Pancreas (tissue), 10 donors: Measurements from ENCODE around the gene HOXA10. TPM values are rescaled to one million over a fixed set of nuclear protein-coding genes. Genes with fewer than 3 reads are reported as not detected.

Experiments used
- ATAC-seq, 4 donors: fragments of 200-7000 bp; cut with Tn5 transposase; one replicate each; pipeline versions ENCODE4 v1.8.0 to v1.9.1; 2020; ENCODE audit warnings: mild to moderate bottlenecking in 4 of 4, moderate library complexity in 4 of 4
- DNase-seq, 6 donors: peaks; one replicate each; pipeline ENCODE4 v3.0.0-alpha.2; 2020
- FAIRE-seq: peaks from 2 replicates; lab custom pipeline; 2012; peaks lifted over from hg19 to GRCh38; lab: Jason Lieb, UNC
- H3K27ac ChIP-seq, 4 donors: fragments of 200-600 bp; sonication (generic); 1 replicate in 3 of 4; 2 replicates in 1 of 4; pipeline versions ENCODE4 v1.5.0 to v1.8.0; 2020
- H3K27me3 ChIP-seq, 4 donors: fragments of 200-600 bp; one replicate each; pipeline ENCODE4 v1.8.0; 2021
- H3K36me3 ChIP-seq, 3 donors: fragments of 200-600 bp; sonication (generic) in 1 of 3; one replicate each; pipeline versions ENCODE4 v1.5.0 to v1.8.0; 2020 to 2021
- H3K4me1 ChIP-seq, 3 donors: fragments of 200-600 bp; one replicate each; pipeline ENCODE4 v1.8.0; 2021
- H3K4me3 ChIP-seq, 4 donors: fragments of 200-600 bp; sonication (generic) in 2 of 4; one replicate each; pipeline versions ENCODE4 v1.5.0 to v1.8.0; 2020 to 2021
- H3K9me3 ChIP-seq, 4 donors: fragments of 200-600 bp; one replicate each; pipeline ENCODE4 v1.8.0; 2021
- CTCF ChIP-seq, 4 donors: fragments of 200-600 bp; sonication (generic) in 3 of 4; IDR thresholded peaks; one replicate each; pipeline versions ENCODE4 v1.5.0 to v1.8.0; 2021; ENCODE audit warnings: antibody characterized with exemption in 4 of 4
- WGBS, 2 donors: extraction: QIAGEN DNeasy Blood & Tissue Kit; methylation state at CpG; one replicate each; pipeline ENCODE4 v1.1.7; 2013; 5-methylcytosine and 5-hydroxymethylcytosine counted together
- intact Hi-C, 3 donors: fragments of 100-400 bp; cut with DNase I; formaldehyde crosslinking; loops; one replicate each; pipeline versions ENCODE4 v1.11.1 to v1.14.2; 2022
- polyA plus RNA-seq, 2 donors: library from polyadenylated mRNA; stranded (reverse); fragments of 200-250 nt; gene quantifications; one replicate each; pipeline ENCODE4 v1.2.3, GENCODE V29; 2013
- total RNA-seq, 6 donors: library from RNA; stranded (reverse); fragmentation: NEBNext Ultra II Directional in 4 of 6; extraction: Animal tissue kit (Norgen Biotek cat#: 25700) in 4 of 6; gene quantifications; one replicate each; pipeline versions ENCODE4 v1.2.1 to v1.2.4, GENCODE V29; 2021 to 2023
- donor health status: healthy with polysubstance abuse.
- donor health status: DM: no; HTN: no; CAD: no; lungs with moderate emphysema.
- donor health status: DM: no; HTN: no; CAD: no.
- donor health status: control.
- donor health status: control.
- donor health status: Bipolar disorder and iron deficiency.
- donor health status: DM: yes; HTN: yes; CAD: no.
- donor health status: DM: no; HTN: no; CAD: no.
- donor health status: DM: no; HTN: no; CAD: no.
- donor health status: DM: yes; HTN: yes; CAD: no.

Gene HOXA10
- total RNA-seq, result under 1 TPM in 4 of 6 donors, not detected in 2; 0.09 to 0.18 (median 0.14) TPM
- not detected for polyA plus RNA-seq

DNA sequence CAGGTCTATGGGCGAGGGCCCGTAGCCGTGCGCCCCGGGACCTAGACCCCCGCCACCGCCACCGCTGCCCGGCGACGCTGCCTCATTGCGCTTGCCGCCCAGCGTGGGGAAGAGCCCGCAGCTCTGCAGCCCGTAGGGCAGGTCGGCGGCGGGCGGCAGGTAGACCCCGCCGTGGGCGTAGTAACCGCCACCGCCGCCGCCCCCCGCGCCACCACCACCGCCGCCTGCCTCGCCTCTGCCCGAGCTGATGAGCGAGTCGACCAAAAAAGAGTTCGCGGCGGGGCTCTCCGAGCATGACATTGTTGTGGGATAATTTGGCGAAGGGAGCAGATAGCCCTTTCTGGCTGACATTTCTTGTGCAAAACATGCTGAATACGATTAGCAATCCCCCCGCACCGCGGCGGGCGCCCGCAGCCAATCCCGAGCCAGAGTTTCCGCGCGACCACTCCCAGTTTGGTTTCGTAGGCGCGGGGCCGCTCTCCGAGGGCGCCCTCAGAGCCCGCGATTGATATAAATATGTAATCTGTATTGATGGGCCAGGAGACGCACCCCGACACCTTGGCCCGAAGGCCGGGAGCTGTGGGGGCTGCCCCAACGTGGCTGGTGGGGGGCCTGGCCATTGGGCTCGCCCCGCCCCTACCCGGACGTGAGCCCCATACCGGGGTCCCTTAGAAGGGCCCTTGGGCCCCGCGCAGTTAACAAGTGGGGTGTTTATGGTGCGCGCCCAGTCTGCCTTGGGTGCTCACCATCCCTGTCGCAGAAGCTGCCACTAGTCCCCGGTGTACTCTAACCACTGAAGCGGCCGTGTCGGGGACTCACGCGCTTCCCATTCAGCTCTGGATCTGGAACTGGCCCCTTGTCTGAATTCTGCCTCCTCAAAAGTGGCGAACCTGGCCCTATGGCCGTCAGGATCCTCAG lies at the start of gene HOXA10:
TSS of gene HOXA10 (minus strand) at position 365 of the 918 bp plus-strand sequence. CDS start at position 351, 14 bp downstream.
- intact Hi-C loops, result no loop called here
- Histone ChIP-seq H3K27me3 (peaks cover 19 to 91% (median 35%) of the 10 kb centered on the region in 4 donors), H3K9me3 (no peaks in the 10 kb centered on the region), H3K36me3 (no peaks in the 10 kb centered on the region), H3K4me3 (peak within 1 kb of the TSS in 3 of 4 donors; percentile 24 to 48 (median 28)), H3K27ac (no peak within 1 kb of the TSS), H3K4me1 (peaks cover 0 to 7% (median 0%) of the 10 kb centered on the region in 3 donors)
- no peak for TF ChIP-seq CTCF (IDR thresholded peaks at IDR 0.05)
- ATAC-seq (no peak), FAIRE-seq (no peak), DNase-seq (peak in 3 of 6 donors; percentile 17 to 59 (median 50))
- 6 to 10% methylated on average over 79 to 82 of the region's 82 CpGs for WGBS, 2 donors

DNA sequence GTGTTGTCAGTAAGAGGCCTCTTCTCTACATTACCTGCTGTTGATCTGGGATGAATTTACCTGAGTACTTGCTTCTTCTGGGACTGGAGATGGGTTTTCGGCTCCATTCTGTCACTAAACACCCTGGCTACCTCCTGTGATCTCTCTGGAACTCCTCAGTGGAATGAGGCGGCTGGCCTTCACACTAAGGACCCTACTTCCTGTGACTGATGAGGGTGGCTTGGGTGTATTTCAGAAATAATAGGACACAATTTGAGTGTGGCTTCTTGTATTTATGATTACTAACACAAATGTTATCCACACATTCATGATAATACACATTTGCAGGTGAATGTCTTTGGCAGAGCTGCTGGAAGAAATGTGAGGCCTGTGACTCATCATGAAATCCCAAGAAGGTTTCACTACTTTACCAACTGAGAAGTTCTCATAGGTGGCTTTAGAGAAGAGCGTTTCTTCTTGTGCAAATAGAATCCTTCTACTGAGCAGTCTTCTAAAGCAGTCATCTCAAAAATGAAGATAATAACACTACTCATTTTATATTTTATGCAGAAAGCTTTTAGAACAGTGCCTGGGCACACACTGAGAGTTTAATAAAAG lies 47.2 kb upstream of the HOXA10 start:
- FAIRE-seq (no peak), DNase-seq (no peak), ATAC-seq (no peak)
- intact Hi-C loops, result loop anchor here in 1 of 3 donors (10.0 kb wide), 1 partner anchor 354 kb away; no protein-coding TSS in a partner anchor
- Histone ChIP-seq H3K36me3 (no peaks in the 10 kb centered on the region), H3K4me1 (no peaks in the 10 kb centered on the region), H3K27ac (no peak overlapping the region), H3K9me3 (no peaks in the 10 kb centered on the region), H3K4me3 (no peak overlapping the region), H3K27me3 (peaks cover 3 to 46% (median 17%) of the 10 kb centered on the region in 4 donors)
- TF ChIP-seq CTCF (IDR thresholded peaks at IDR 0.05), result no peak
- 88 to 92% methylated on average over 3 of the region's 3 CpGs for WGBS, 2 donors

DNA sequence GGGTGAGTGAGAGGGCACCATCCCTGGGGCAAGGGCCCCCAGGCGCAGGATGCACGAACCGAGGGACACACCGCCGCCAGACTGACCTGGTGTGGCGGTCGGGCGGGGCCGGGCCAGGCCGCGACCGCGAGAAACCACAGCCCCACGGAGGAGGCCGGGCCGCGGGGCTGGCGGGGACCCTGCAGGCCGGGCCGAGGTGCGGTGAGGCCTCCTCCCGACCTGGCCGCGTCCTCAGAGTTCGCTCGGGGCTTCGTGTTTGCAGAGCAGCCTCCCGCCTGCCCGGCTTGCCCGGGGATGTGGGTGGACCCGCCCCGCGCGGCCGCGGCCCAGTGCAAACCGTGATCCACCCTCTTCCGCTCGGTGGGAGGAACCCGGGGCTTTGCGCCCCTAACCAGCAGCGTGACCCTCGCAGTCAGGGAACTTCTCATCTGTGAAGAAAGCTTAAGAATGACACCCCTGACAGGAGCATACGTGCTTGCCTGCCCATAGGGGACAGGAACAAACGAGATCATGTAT lies 46.4 kb upstream of the HOXA10 start:
- ATAC-seq, result no peak
- H3K36me3 ChIP-seq, result no peaks in the 10 kb centered on the region
- no peak for DNase-seq
- H3K27ac ChIP-seq, result no peak overlapping the region
- intact Hi-C loops, result loop anchor here in 1 of 3 donors (10.0 kb wide), 1 partner anchor 354 kb away; no protein-coding TSS in a partner anchor
- H3K4me1 ChIP-seq, result no peaks in the 10 kb centered on the region
- peaks cover 3 to 39% (median 17%) of the 10 kb centered on the region in 4 donors for H3K27me3 ChIP-seq
- no peak for FAIRE-seq
- 25 to 31% methylated on average over 32 to 45 of the region's 45 CpGs for WGBS, 2 donors
- TF ChIP-seq CTCF (IDR thresholded peaks at IDR 0.05), result no peak
- H3K9me3 ChIP-seq, result no peaks in the 10 kb centered on the region
- H3K4me3 ChIP-seq, result no peak overlapping the region

- Histone ChIP-seq H3K36me3 (no peaks in the 10 kb centered on the region), H3K27me3 (peaks cover 3 to 35% (median 17%) of the 10 kb centered on the region in 4 donors), H3K4me1 (no peaks in the 10 kb centered on the region), H3K4me3 (no peak overlapping the region), H3K9me3 (no peaks in the 10 kb centered on the region), H3K27ac (no peak overlapping the region)
- FAIRE-seq, result no peak
- WGBS, 2 donors, result 64 to 68% methylated on average over 4 of the region's 4 CpGs
- no peak for DNase-seq
- ATAC-seq, result no peak
- no peak for TF ChIP-seq CTCF (IDR thresholded peaks at IDR 0.05)
- intact Hi-C loops, result loop anchor here in 1 of 3 donors (10.0 kb wide), 1 partner anchor 355 kb away; no protein-coding TSS in a partner anchor
Measured at GRCh38 chr7:27219821-27220220, 45.7 kb upstream of the HOXA10 start.
